ENCODE results near the gene MAD1L1. TPM values are rescaled to one million over a fixed set of nuclear protein-coding genes. Genes with fewer than 3 reads are reported as not detected.
A peak's percentile ranks its signal among the peaks of the same experiment; 100 is the strongest.

Gene MAD1L1
- total and polyA plus RNA-seq, 2 of the 8 experiments (the other 6 are each of a cell fraction or from before 2014, with no cell fraction given): 40.4 to 44.6 TPM

- H3K23ac ChIP-seq (ENCODE audit: insufficient read length): no peak overlapping the region
- no peaks in the 10 kb centered on the region for H3K79me1 ChIP-seq (ENCODE audit: low read depth, low read length)
- H4K8ac ChIP-seq (ENCODE audit: extremely low read depth, insufficient read depth, low read length): no peak overlapping the region; the same call in 1 of the 2 replicates
- no peaks in the 10 kb centered on the region for H4K20me1 ChIP-seq (replicated peaks in 1 of 2; ENCODE audit: control insufficient read depth in 1 of 2, insufficient read depth in 2 of 2, low read length in 2 of 2)
- no peaks in the 10 kb centered on the region for H3K27me3 ChIP-seq (replicated peaks in 1 of 4; ENCODE audit: control insufficient read depth in 3 of 4, extremely low read depth in 1 of 4, insufficient read depth in 3 of 4, low read length in 3 of 4)
- WGBS, 2 experiments (ENCODE audit: extremely low coverage in 1 of 2, insufficient coverage in 1 of 2, insufficient read length in 1 of 2, insufficient replicate concordance in 2 of 2, low coverage in 1 of 2, low lambda C conversion rate in 2 of 2, missing lambda C conversion rate in 1 of 2): 84% methylated on average over 11 of the region's 11 CpGs; no CpG with 5 or more reads in 1 of the 2 experiments
- H2BK12ac ChIP-seq (ENCODE audit: low read depth, low read length): no peak overlapping the region
- H2BK15ac ChIP-seq (ENCODE audit: low read length): no peak overlapping the region
- peaks cover 0 to 16% (median 8%) of the 10 kb centered on the region in 4 experiments; a peak in 6 of 7 replicates for H3K4me1 ChIP-seq (replicated peaks in 1 of 4; ENCODE audit: control insufficient read depth in 3 of 4, insufficient read depth in 4 of 4, low read length in 3 of 4)
- peaks cover under 1 to 17% of the 10 kb centered on the region in 2 experiments; a peak in 2 of 4 replicates for H3K9me3 ChIP-seq (ENCODE audit: insufficient read depth in 2 of 2, low read depth in 1 of 2, low read length in 1 of 2)
- no peak overlapping the region for H3K4ac ChIP-seq (replicated peaks; ENCODE audit: insufficient read length, low read depth, low read length)
- no peaks in the 10 kb centered on the region for H3K23me2 ChIP-seq (ENCODE audit: low read depth, low read length)
- DNase-seq (ENCODE audit: low read depth in 1 of 2, low spot score in 2 of 2) (no peak), FAIRE-seq (no peak)
- peak overlapping the region; percentile 30 for H2BK5ac ChIP-seq (ENCODE audit: low read depth, low read length)
- no peak overlapping the region for H4K91ac ChIP-seq (replicated peaks; ENCODE audit: insufficient read length, low read length)
- peaks cover 0 to 2% of the 10 kb centered on the region in 2 experiments; a peak in 1 of 4 replicates for H3K79me2 ChIP-seq (ENCODE audit: control insufficient read depth in 1 of 2, insufficient read depth in 2 of 2, low read length in 2 of 2)
- TF ChIP-seq GABPA (IDR thresholded peaks at IDR 0.05; ENCODE audit: borderline replicate concordance, insufficient read depth, low read length) (no peak), NRF1 (IDR thresholded peaks at IDR 0.05; ENCODE audit: low read depth, low read length) (no peak), KDM5A (IDR thresholded peaks at IDR 0.05; ENCODE audit: low read length) (no peak), POU5F1 (IDR thresholded peaks at IDR 0.05; ENCODE audit: low read depth, low read length) (no peak), SIX5 (IDR thresholded peaks at IDR 0.05; ENCODE audit: low read depth, low read length) (no peak), YY1 (IDR thresholded peaks at IDR 0.05; ENCODE audit: low read depth, low read length) (no peak), RAD21 (IDR thresholded peaks at IDR 0.05 in 1 of 2, conservative IDR thresholded peaks at IDR 0.05 in 1 of 2; ENCODE audit: low read depth in 2 of 2, low read length in 2 of 2) (no peak), SP4 (IDR thresholded peaks at IDR 0.05; ENCODE audit: low read length) (no peak), SUZ12 (IDR thresholded peaks at IDR 0.05; ENCODE audit: low read length) (no peak), ZNF274 (IDR thresholded peaks at IDR 0.05; ENCODE audit: borderline replicate concordance, extremely low read depth, low read length) (no peak), TEAD4 (IDR thresholded peaks at IDR 0.05; ENCODE audit: low read depth, low read length) (no peak)
- no peak overlapping the region for H4K5ac ChIP-seq (ENCODE audit: insufficient read length, low read depth, low read length)
- H2BK20ac ChIP-seq (ENCODE audit: low read length): no peak overlapping the region
- no peak overlapping the region for H3K27ac ChIP-seq (ENCODE audit: low read depth, low read length)
- no peak overlapping the region for H3K9ac ChIP-seq (replicated peaks in 1 of 4; ENCODE audit: extremely low read depth in 1 of 4, low read depth in 3 of 4, low read length in 3 of 4)
- ChIA-PET CTCF (ENCODE audit: partially characterized antibody) (interaction anchor here (0.5 to 2.1 kb wide), 4 partner anchors 99 to 298 kb away, joined by 3 to 5 read pairs (median 3); no protein-coding TSS in a partner anchor), POLR2A (ENCODE audit: partially characterized antibody) (no interaction called here)
- H3K18ac ChIP-seq (ENCODE audit: extremely low read depth, low read length): no peak overlapping the region
- no peaks in the 10 kb centered on the region; a peak in 1 of 8 replicates for H3K36me3 ChIP-seq (ENCODE audit: control insufficient read depth in 2 of 4, insufficient read depth in 4 of 4, low read length in 3 of 4)
- H3K4me2 ChIP-seq (ENCODE audit: insufficient read depth in 1 of 2, low read depth in 2 of 2, low read length in 2 of 2): no peak overlapping the region
- no peak overlapping the region for H2AFZ ChIP-seq (ENCODE audit: low read length)
- no peak overlapping the region; the same call in 1 of the 2 replicates for H2AK5ac ChIP-seq (ENCODE audit: low read depth, low read length)
- no peak overlapping the region for H3K14ac ChIP-seq (ENCODE audit: insufficient read length)
- H2BK120ac ChIP-seq (replicated peaks; ENCODE audit: low read depth, low read length): no peak overlapping the region
- H3K4me3 ChIP-seq (ENCODE audit: extremely low read depth in 1 of 4, insufficient read depth in 2 of 4, low read depth in 3 of 4, low read length in 4 of 4): no peak overlapping the region
- no peak overlapping the region for H3K56ac ChIP-seq (replicated peaks; ENCODE audit: insufficient read length, low read depth, low read length)
Observed at GRCh38 chr7:1943326-1943725, 289.4 kb downstream of the MAD1L1 start.
